ENCODE measurements around the gene ANLN. TPM values are rescaled to one million over a fixed set of nuclear protein-coding genes. Genes with fewer than 3 reads are reported as not detected.
A peak's percentile ranks its signal among the peaks of the same experiment; 100 is the strongest.

Gene ANLN
- total and polyA plus RNA-seq, 2 donors (not counting 3 experiments of a cell fraction or from before 2014, with no cell fraction given): 28.5 to 119 TPM

DNA sequence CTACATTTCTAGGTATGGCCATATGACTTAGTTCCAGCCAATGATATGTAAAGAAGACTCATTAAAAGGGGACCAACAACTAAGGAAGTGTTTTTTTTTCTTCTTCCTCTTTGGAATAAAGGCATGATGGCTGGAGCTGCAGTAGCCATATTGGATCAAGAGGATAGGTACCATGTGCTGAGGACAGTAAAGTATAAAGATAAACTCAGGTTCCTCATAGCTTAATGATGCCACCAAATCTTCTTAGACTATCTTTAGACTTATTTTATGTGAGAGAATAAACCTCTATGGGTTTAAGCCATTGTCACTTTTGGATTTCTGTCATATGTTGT is 85.3 kb downstream of the ANLN start:
- TF ChIP-seq, protein P1, sequence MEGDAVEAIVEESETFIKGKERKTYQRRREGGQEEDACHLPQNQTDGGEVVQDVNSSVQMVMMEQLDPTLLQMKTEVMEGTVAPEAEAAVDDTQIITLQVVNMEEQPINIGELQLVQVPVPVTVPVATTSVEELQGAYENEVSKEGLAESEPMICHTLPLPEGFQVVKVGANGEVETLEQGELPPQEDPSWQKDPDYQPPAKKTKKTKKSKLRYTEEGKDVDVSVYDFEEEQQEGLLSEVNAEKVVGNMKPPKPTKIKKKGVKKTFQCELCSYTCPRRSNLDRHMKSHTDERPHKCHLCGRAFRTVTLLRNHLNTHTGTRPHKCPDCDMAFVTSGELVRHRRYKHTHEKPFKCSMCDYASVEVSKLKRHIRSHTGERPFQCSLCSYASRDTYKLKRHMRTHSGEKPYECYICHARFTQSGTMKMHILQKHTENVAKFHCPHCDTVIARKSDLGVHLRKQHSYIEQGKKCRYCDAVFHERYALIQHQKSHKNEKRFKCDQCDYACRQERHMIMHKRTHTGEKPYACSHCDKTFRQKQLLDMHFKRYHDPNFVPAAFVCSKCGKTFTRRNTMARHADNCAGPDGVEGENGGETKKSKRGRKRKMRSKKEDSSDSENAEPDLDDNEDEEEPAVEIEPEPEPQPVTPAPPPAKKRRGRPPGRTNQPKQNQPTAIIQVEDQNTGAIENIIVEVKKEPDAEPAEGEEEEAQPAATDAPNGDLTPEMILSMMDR (IDR thresholded peaks at IDR 0.05; ENCODE audit: extremely low read depth in 1 of 2, insufficient read depth in 1 of 2, low read depth in 1 of 2, low read length in 2 of 2): no peak
- TF ChIP-seq MYC (IDR thresholded peaks at IDR 0.05; ENCODE audit: low read depth, low read length) (no peak), FOS (IDR thresholded peaks at IDR 0.05; ENCODE audit: borderline replicate concordance, insufficient read depth, low read length) (no peak), POLR2A (IDR thresholded peaks at IDR 0.05; ENCODE audit: low read depth, low read length) (no peak), GATA2 (IDR thresholded peaks at IDR 0.05; ENCODE audit: insufficient read depth, insufficient read length, low read depth, low read length) (no peak), EZH2 (IDR thresholded peaks at IDR 0.05; ENCODE audit: borderline replicate concordance, low read depth, low read length, severe bottlenecking) (no peak), POLR2AphosphoS5 (IDR thresholded peaks at IDR 0.05; ENCODE audit: insufficient read depth, low read depth, low read length) (no peak), JUN (IDR thresholded peaks at IDR 0.05; ENCODE audit: borderline replicate concordance, insufficient read depth, insufficient read length, low read depth) (no peak)
- TF ChIP-seq, protein P2, sequence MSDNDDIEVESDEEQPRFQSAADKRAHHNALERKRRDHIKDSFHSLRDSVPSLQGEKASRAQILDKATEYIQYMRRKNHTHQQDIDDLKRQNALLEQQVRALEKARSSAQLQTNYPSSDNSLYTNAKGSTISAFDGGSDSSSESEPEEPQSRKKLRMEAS (IDR thresholded peaks at IDR 0.05; ENCODE audit: insufficient read depth, insufficient read length): no peak
- POLR2A ChIA-PET: no interaction called here
- CTCF ChIA-PET: interaction anchor here (1.1 to 3.7 kb wide), 6 partner anchors 13 to 726 kb away, joined by 8 to 39 read pairs (median 17); no protein-coding TSS in a partner anchor
- no TSS peak for BruUV-seq (replicated peaks)
- Histone ChIP-seq H3K4me1 (ENCODE audit: control insufficient read depth, extremely low read depth, insufficient read depth, low read length) (peaks cover 22% of the 10 kb centered on the region), H3K79me2 (ENCODE audit: control insufficient read depth, insufficient read depth, low read length) (no peaks in the 10 kb centered on the region), H4K20me1 (replicated peaks; ENCODE audit: control insufficient read depth, extremely low read depth, insufficient read depth, low read length) (no peaks in the 10 kb centered on the region), H3K27ac (ENCODE audit: insufficient read depth, low read depth, low read length) (peak overlapping the region; percentile 63), H2AFZ (ENCODE audit: low read depth, low read length) (no peak overlapping the region), H3K4me2 (ENCODE audit: insufficient read depth, low read length) (no peak overlapping the region), H3K9me3 (replicated peaks; ENCODE audit: control insufficient read depth, insufficient read depth, low read length) (no peaks in the 10 kb centered on the region), H3K9me1 (replicated peaks; ENCODE audit: control insufficient read depth, extremely low read depth, insufficient read depth, low read length) (no peaks in the 10 kb centered on the region), H3K4me3 (replicated peaks in 1 of 3; ENCODE audit: insufficient read depth in 1 of 3, low read depth in 1 of 3, low read length in 3 of 3) (no peak overlapping the region), H3K27me3 (ENCODE audit: control insufficient read depth in 2 of 2, insufficient read depth in 2 of 2, low read length in 2 of 2) (no peaks in the 10 kb centered on the region), H3K36me3 (ENCODE audit: control insufficient read depth in 2 of 2, extremely low read depth in 1 of 2, insufficient read depth in 2 of 2, low read length in 2 of 2) (no peaks in the 10 kb centered on the region), H3K9ac (replicated peaks; ENCODE audit: extremely low read depth, insufficient read depth, low read length) (no peak overlapping the region)
- intact Hi-C loops (cut with micrococcal nuclease) (loop anchor here (2.0 kb wide), 1 partner anchor 52 kb away; no protein-coding TSS in a partner anchor), dilution Hi-C loops (cut with MboI; ENCODE audit: extremely low pct_ligation_motif_present, low sequenced_read_pairs) (no loop called here)
- no peak for FAIRE-seq
- DNase-seq (ENCODE audit: low read depth, low spot score): no peak

Data from endothelial cell of umbilical vein (primary cell).